IPS DF 4.7 (cell line): ENCODE measurements around the gene TBX18.

ENCODE experiments used
- DNase-seq: peaks from one replicate; pipeline ENCODE4 v3.0.0-alpha.2; 2013; ENCODE audit warnings: low spot score; ENCODE audit errors: extremely low read depth

The TBX18 gene

DNA sequence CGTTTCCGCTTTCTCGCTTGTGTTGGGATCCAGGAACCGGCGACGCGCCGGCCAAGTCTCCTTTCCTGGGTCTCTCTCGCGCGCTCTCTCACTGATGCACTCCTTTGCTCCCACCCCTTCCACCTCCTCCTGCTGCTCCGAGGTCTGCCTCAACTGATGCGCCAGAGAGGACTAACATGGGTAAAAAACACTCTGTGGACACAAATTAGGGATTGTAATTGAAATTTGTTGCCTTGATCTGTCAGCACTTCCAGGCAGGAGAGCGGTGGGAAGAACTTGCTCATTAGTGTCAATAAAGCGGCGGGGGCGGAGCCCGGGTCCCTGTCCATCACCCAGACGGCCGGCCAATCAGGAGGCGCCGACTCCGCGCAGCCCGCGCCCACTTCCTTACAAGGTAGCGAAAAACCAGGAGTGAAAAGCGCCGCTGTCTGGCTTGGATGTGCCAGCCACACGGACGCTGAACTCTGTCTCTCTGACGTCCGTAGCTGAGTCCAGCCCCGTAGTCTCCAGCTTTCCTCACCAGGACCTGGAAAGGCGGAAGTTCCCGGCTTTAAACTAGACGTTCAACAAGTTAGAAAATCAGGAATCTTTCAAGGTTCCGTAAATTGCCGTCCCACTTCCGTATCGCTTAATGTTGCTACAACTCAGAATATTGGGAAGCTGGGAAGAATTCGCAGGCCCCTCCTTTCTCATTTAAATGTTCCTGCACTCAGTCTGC is at the start of gene TBX18:
TBX18 (minus strand) TSS at position 267 of the 718 bp plus-strand sequence. CDS start 417 bp downstream, outside the sequence.
- DNase-seq: no peak

DNA sequence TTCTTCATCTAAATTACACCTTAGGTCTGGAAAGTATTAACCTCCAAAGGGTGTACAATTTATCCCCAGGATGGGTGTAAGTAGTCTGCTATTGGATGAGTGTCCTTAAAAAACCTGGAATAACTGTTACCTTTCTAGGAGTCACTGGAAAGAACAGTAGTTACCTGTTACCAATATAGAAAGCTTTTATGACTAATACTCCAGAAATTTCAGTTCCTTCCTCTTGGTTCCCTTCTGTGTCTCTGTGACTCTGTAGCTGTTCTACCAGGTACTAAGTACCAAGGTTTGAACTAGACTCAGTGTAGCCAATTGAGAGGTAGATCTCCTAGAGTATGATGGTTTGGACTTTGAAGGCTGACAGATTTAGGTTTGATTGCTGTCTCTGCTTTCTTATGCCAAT is 47.0 kb upstream of the TBX18 start:
- DNase-seq: no peak

DNA sequence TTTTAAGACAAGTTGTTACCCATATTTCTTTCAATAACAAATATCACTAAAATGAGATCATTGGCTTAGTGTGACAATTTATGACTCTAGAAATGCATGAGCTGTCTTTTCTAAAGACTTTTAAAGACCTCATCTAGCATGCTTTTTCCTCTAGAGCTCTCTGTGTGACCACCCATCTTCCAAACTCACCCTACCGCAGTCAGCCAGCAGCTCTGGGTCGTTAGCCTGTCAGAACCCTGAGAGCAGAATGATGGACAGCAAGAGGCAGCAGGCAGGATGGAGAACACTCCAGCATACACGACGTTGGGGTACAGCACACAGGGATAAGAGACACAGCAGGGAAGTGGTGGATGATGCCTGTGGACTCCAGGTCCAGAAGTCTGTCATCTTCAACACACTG is 45.1 kb upstream of the TBX18 start:
- no peak for DNase-seq

DNA sequence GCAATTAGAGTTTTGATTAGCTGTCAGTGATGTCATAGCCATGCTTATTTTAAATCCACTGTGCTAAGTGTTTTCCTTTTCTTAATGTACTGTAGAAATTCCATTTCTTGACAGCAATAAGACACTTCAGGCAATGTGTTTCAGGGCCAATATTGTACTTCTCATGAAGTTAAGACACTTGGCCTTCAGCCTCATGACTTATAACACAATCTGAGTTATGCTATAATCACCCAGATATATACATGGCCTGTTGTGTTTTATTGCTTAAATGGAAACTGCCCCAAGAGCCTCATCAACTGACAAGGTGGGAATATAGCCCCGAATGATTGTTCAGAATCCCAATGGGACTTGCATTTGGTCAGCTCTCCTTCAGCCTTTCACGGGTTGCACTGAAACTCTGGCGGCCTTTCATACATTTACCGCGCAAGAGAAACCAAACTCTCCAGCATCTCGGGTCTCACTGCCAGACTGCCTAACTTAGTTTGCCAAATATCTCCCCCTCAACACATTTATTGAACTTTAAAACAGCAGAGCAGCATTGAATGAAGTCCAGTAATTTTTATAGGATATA is 44.2 kb upstream of the TBX18 start:
- no peak for DNase-seq

DNA sequence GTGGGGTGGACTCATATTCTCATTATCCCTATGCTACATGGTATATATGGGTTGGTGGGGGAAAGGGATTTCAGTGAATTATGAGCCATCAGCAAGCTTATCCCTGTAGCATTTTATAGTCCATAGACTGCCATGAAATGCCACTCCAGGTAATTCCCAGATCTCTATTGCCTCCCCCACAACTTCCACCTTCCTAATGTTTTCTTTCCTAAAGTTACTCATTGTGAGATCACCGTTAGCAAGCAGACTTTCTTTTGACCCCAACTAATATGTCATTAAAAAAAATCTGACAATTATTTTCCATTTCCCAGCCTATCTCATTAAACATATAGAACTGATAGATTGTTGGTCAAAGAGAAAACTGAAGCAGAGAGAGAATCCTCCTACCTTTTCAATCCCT is 40.7 kb upstream of the TBX18 start:
- DNase-seq: no peak

DNA sequence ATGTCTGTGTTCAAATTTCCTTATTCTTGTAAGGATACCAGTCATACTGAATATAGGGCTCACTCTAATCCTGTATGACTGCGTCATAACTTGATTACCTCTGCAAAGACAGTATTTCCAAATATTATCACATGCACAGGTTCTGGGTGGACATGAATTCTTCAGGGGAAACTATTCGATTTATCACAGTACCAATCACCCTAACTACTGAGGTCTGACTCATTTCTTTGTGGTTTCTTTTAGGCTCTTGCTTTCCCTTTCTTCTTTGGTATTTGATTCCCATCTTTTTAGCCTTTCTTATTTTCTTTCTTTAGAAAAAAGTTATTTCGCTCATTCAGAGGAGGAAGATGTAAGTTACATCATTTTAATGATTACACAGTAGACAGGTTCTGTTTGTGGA is 40.3 kb upstream of the TBX18 start:
- DNase-seq: no peak

DNA sequence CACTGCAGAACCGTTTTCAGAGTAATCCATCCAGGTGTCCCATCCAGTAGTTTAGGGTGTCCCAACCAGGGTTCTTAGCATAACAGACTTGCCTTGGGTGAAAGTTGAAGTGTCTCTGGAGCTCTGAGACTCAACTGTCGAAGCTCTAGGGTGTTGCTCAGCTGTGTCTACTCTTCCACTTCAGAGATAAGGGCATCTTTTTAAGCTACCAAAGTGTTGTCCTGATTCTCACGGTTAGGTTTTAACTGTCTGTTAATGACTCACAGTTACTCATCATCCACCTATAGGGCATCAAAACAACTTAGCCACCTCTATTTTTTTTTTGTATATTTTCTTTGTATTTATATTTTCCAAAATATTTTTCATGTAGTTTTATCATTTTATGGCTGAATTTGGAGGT is 36.9 kb upstream of the TBX18 start:
- DNase-seq: no peak

DNA sequence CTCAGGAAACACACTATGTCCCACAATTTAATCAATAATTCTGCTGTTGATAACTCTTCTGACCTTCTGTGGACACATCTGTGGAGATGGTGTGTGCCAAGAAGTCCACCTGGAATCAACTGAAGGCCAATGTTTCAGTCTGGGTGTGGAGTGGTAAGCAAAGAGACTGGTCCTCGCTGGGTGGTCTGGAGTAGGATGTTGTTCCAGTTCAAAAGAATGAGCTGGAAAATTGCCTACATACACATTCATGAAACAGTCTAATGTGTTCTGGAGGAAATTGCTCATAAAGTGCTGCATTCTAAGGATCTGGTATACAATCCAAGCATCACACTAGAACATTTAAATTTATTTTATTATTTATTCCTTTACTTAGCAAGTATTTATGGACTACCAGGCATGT is 33.9 kb upstream of the TBX18 start:
- DNase-seq: no peak

DNA sequence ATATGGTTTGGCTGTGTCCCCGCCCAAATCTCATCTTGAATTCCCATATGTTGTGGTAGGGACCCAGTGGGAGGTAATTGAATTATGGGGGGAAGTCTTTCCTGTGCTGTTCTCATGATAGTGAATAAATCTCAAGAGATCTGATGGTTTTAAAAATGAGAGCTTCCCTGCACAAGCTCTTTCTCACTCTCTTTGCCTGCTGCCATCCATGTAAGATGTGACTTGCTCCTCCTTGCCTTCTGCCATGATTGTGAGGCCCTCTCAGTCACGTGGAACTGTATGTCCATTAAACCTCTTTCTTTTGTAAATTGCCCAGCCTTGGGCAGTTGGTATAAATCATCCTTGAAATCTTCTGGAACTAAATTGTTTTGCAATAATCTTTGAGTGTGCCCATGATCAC is 31.9 kb upstream of the TBX18 start:
- no peak for DNase-seq

DNA sequence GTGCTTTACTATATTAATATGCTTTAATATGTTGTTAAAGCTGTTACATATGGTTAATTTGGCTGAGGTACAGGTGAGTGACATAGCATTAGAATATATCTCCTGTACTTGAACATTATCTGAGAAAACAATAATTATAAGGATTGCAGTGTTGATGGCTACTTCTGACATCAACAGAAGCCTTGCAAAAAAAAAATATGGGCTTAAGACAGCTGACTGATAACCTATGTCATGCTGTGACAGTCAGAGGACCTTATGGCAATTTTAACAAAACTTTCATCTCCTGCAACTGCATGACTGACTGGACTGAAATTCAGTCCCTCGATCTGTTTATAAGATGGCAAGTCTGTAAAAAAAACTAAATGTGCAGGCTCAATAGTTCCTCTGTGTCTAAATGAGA is 27.5 kb upstream of the TBX18 start:
- DNase-seq: no peak

DNA sequence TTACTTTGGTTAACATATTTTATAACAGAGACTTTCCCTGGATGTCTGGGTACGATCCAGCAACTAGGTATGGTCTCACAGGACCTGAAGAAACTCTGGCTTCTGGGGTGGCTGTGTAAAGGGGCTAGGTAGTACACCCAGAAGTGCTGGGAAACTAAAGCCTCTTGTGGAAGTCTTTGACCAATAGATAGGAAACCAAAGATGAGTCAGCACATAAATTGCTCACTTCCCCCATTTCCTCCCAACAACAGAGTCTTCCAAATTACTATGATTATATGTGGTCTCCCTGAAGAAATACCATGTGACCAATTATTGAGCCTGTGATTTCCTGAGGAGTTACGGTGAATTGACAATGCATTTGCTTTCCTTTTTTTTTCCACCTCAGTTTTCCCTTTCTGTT is 26.8 kb upstream of the TBX18 start:
- DNase-seq: no peak

DNA sequence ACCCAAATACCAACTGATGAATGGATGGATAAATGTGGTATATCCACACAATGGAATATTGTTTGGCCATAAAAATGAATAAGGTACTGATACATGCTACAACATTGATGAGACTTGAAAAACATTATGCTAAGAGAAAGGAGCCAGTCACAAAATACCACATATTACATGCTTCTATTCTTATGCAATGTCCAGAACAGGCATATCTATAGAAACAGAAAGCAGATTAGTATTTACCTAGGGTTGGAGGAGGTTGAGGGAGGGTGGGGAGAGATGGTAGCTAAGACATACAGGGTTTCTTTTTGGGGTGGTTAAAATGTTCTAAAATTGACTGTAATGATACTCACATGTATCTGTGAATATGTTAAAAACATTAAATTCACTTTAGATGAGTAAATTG is 24.8 kb upstream of the TBX18 start:
- DNase-seq: no peak

DNA sequence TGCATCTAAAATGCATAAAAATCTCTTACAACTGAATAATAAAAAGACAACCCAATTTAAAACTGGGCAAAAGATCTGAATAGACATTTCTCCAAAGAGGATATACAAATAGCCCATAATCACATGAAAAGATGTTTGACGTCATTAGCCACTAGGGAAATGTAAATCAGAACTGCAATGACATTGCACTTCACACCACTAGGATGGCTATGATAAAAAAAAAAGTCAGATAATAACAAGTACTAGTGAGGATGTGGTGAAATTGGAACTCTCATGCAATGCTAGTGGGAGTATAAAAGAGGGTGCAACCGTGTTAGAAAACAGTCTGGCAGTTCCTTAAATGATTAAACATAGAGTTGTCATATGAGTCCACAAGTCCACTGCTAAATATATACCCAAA is 24.3 kb upstream of the TBX18 start:
- DNase-seq: no peak

DNA sequence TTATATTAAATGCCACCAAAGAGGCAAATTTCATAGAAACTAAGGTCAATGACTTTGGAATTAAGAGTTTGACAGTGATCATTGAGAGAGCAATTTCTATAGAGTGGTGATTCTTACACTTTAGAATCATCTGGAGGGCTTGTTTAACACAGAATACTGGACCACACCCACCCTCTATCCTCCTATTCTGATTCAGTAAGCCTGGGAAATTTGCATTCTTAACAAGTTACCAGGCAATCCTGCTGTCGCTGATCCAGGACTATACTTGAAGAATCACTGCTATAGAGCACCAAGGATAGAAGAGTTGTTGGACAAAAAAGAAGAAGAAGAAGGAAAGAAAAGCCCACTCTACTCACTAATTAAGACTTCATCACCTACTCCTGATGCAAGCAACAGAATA is 21.3 kb upstream of the TBX18 start:
- no peak for DNase-seq

DNA sequence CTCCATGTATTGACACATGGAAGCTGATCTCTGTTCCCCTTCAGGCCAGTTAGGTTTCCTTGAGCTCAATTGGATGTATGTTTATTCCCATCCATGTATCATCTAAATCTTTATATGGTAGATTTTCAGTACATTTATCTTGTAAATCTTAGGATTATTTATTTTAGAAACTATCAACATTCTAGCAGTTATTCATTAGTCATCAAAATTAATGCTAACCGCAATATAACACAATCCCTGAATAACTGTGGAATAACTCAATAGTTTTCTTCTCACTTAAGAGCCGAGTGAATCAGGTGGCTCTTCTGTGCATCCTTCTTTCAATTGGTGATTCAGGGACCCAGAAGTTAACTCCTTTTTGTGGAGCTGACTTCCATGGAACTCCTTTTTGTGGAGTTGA is 15.5 kb upstream of the TBX18 start:
- no peak for DNase-seq

DNA sequence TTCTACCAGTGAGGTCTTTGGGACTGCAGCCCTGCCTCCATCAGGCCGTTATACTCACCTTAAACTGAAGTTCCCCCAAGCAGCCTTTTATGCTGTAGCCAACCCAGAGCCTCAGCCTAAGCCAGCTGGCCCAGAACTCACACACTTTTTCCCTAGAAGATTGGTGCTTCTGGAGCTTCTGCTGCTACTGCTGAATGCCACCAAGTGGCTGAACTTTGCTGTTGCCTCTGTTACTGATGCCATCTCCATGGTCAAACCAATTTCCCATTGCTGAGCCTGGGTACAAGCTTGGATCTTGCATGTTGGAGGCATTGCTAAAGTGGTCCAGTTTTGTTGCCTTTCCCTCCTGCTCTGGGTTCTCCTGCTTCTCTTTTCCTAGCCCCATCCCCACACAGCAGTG is 15.0 kb upstream of the TBX18 start:
- DNase-seq: no peak

DNA sequence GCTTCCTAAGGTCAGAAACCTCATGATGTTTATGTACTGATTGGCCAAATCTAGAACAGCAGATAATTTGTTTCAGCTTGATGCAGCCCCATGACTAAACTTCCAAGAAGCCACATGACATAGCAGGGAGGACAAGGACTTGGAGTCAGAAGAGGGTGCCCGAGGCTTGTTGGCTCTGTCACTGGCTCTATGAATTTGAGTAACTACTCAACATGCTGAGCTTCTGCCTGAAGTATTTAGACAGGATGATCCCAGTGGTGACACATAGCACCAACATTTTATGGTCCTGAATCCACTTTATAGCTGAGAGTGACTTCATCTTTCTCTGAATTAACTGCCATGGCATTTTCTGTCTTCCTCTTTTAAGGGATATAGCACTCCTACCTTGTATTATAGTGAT is 13.5 kb upstream of the TBX18 start:
- DNase-seq: no peak

DNA sequence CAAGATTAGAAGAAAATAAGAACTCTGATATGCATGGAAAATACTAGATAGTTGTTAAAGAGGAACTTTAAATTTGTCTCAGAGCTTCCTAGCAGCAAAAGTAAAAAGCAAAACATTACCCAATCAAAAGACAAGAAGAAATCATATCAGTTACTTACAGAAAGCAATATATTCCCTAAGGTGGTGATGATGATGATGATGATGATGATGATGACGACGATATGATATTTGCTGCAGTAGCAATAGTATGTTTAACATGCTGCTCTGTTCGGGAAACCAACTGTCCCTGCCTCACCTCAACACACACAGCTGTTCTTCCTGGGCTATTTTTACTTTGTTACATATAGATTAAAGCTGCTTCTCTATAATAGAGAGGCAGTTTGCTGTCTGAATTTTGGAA is 12.0 kb upstream of the TBX18 start:
- no peak for DNase-seq

DNA sequence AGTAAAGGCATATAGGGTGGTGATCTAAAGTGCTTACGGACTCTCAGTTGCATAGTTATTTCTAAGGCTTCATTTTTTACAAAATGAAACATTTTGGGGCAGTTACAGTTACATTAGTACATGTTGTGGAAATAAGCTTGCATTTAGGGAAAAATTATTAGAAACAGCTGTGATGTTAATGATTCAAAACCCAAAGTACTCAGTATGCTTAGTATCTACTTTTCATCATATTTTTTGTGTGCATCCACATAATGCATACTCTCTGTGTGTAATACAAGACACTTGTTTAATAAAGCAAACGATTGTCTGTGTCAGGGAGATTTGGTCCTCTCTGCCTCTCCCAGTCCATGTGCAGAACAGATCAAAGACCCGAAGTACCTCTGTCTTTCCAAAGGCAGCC is 11.4 kb upstream of the TBX18 start:
- no peak for DNase-seq

DNA sequence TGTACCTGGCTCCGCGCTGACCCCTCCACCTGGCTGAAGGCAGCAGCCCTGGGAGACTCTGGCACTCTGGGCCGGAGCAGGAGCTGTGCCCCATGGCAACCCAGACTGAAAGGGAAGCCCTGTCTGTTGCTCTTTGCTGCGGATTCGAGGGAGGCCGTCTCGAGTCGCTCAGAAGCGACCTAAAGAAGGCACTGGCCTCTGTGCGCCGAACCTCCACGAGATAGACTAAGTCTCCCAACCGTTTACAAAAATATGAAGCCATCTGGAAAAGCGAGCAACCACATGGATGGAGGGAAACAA is 10.5 kb upstream of the TBX18 start:
- no peak for DNase-seq

DNA sequence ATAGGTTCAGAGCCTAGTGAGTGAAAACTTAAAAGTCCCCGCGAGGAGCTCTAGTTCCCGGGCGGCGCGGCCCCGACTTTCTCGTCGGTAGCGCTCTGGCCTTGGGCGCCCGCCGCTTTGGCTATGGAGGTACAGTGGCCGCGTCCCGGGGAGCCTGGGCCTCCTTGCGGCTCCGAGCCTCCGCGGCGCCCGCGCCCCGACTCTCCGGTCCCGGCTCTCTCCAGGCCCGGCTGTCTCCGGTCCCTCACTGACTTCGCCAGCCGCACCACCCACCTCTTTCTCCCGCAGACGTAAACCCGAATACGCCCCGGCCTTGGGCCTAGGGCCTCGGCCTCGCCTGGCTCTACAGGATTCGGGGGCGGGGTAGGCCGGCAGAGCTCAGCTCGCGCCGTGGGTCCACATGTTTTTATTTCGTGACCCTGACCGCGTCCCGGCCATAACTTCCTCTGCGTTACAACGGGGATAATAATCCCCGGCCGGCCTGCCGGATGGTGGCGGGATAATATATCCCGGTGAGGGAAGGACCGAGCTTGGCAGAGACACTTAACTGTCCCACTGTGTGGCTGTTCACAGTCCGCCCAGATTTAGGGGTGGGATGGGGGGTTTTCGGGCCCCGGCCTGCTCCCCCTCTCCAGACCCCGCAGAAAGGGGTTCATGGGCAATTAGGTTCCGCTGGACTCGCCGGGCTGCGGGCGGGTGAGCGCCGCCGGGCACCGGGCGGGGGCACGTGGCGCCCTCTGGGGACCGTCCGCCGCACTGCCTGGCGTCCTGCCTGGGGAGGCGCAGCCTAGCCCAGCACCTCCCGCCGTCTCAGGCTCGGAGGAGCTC is 10.0 kb upstream of the TBX18 start:
- no peak for DNase-seq

DNA sequence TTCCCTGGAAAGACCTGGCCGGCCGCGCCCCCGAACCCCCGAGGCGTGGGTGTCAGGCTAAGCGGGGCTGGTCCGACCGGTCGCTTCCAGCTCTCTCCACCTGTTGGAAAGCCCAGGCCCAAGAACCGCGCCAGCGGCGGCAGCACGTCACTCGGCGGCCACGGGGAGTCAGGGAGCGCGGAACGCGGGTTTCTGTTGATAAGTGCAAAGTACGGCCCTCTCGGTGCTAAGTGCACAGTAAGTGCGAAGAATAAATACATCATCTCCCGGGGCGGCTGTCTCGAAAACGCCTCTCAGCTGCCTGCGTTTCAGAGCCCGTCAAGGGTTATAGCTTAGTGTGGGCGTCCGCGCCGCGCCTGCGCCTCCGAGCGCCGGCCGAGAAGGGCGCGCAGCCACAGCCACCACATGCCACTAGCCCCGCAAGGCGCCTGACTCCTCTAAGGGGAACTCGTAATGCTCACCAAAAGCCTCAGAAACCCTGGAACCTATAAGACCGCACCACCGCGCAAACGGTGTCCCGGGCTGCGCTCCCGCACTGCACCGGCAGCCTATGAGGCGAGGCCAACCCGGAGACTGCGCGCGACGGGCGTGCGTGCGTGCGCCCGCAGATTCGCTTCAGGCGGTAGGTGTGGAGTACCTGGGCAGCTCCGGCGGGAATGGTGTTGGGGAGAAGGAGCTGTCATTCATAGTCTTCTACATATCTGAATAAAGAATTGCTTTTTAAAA is 9.2 kb upstream of the TBX18 start:
- DNase-seq: no peak

DNA sequence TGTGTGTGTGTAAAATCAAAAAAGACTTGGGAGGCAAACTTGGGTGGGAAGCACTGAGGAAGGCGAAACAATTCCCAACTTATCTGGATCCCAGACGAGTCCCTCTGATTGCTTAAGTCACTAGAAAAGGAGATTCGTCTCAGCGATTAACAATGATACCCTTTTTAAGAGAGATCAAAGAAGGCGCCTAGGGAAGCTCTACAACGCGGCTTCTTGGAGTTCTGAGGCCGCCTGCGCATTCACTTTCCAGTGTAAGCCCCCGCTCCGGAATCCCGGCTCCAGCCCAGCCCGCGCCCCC is 8.7 kb upstream of the TBX18 start:
- no peak for DNase-seq
